AG09319 (cell line): ENCODE results near the gene THSD4.

Source experiments
- DNase-seq: peaks from one replicate; pipeline ENCODE4 v3.0.0-alpha.2; 2010; ENCODE audit warnings: low read depth; ENCODE audit errors: extremely low read depth
- CTCF ChIP-seq: IDR thresholded peaks from 2 replicates; pipeline ENCODE4 v1.5.1; 2011; ENCODE audit warnings: low read depth, mild to moderate bottlenecking, inconsistent platforms, low read length, moderate library complexity

THSD4 gene

GRCh38 chr15:71706461-71707229, 591.4 kb downstream of the THSD4 start:
- DNase-seq, result no peak
- TF ChIP-seq CTCF, result no peak

- no peak for TF ChIP-seq CTCF
- DNase-seq, result peak; percentile 86
Observed at GRCh38 chr15:71707230-71708050, 592.2 kb downstream of the THSD4 start.

- DNase-seq, result no peak
- no peak for TF ChIP-seq CTCF
Observed at GRCh38 chr15:71708051-71708429, 592.8 kb downstream of the THSD4 start.

GRCh38 chr15:71708741-71709140, 593.5 kb downstream of the THSD4 start:
- no peak for DNase-seq
- TF ChIP-seq CTCF, result no peak

GRCh38 chr15:71709808-71710418, 594.6 kb downstream of the THSD4 start:
- TF ChIP-seq CTCF, result no peak

GRCh38 chr15:71712182-71712581, 596.9 kb downstream of the THSD4 start:
- no peak for DNase-seq
- no peak for TF ChIP-seq CTCF

More at GRCh38 chr15:71709808-71710418, 594.6 kb downstream of the THSD4 start:
- no peak for DNase-seq
